GM20000 (cell line): ENCODE data around the gene CCDC175.
A peak's percentile ranks its signal among the peaks of the same experiment; 100 is the strongest.

Experiments used
- DNase-seq: peaks from one replicate; pipeline ENCODE4 v3.0.0; 2012; ENCODE audit warnings: low spot score
- CTCF ChIP-seq: IDR thresholded peaks from 2 replicates; pipeline ENCODE4 v1.5.1; 2012; ENCODE audit warnings: mild to moderate bottlenecking, control low read depth; ENCODE audit errors: extremely low read depth, missing control alignments

The CCDC175 gene

GRCh38 chr14:59474172-59474571, 102.4 kb downstream of the CCDC175 start:
- no peak for DNase-seq
- TF ChIP-seq CTCF: no peak

GRCh38 chr14:59465316-59466135, 111.1 kb downstream of the CCDC175 start, which contains the start of gene GPR135:
TSS of gene GPR135 (minus strand) at chr14:59465380. CDS start at chr14:59465226, 154 bp downstream.
- no peak for TF ChIP-seq CTCF
- no peak for DNase-seq

GRCh38 chr14:59464486-59465315, 111.9 kb downstream of the CCDC175 start:
- TF ChIP-seq CTCF: no peak
- peak; percentile 88 for DNase-seq

- TF ChIP-seq CTCF: no peak
- DNase-seq: peak; percentile 14
Measured at GRCh38 chr14:59463787-59464485, 112.7 kb downstream of the CCDC175 start.

- no peak for DNase-seq
- no peak for TF ChIP-seq CTCF
Measured at GRCh38 chr14:59461891-59462290, 114.7 kb downstream of the CCDC175 start.

GRCh38 chr14:59460378-59460777, 116.2 kb downstream of the CCDC175 start:
- TF ChIP-seq CTCF: no peak
- DNase-seq: no peak
